Amygdala (tissue), 56 donors: ENCODE data around the gene CERS6.
A peak's percentile ranks its signal among the peaks of the same experiment; 100 is the strongest.
"Not testable (repeated sequence)": the region's sequence is repeated elsewhere in the genome, so short reads cannot be mapped to it uniquely, and the experiment has no call there.

Experiments
- DNase-seq, 56 donors: peaks; one replicate each; lab custom pipeline; 2025; lab: John Stamatoyannopoulos, UW

Gene CERS6

DNA sequence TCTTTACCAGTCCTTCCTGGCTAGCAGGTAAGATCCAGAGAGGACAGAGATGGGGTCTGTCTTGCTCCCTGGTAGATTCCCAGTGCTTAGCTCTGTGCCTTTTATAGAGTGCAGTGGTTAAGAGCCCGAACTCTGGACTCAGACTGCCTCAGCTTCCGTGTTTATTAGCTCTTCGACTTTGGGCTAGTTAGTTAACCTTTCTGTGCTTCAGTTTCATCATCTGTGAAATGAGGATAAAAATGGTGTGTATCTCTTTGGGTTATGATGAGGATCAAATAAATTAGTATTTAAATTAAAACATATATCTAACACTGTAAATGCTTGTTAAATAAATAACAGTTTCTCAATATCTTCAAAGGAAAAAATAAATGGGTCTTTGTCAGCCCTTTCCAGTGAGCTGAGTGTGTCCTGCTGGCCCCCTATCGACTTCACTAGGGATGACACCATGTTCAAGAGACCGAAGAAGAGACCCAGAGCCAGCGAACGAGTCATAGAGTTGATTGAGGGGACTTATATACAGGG, 38.2 kb downstream of the CERS6 start:
- no peak for DNase-seq

DNA sequence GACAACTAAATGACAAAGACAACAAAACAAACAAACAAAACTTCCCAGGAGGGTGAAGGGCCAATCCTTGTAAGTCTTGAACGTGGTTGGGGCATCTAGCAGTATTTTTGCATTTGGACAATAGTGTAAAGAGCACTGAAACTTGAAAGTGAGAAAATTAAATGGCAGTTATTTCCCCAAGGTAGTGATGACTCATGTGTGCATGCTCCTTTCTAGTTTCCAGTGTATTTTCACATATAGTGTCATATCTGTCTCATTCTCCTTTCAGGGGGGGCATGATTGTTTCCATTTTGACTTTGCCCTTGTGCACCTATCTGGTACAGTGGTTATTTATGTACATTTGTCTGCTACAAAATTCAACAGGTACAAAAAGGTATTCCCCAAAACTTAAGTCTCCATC, 39.5 kb downstream of the CERS6 start:
- DNase-seq, result no peak

DNA sequence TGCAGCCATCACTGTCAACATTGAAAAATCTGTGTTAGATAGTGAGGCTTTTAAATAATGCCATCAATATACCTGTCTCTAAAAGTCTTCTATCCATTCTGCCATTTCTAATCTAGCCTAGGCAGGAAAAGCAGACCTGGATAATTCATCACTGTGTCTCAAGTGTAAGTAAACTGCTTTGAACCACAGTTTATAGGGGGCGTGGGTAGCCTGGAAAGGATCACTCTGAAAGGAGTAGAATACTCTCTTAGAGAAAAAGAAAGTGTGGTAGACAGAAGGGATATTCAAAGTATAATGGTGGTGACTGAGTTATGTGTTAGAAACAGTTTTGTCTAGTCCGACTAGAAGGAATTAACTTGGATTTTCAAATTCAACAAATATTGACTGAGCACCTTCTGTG, 40.8 kb downstream of the CERS6 start:
- no peak for DNase-seq

DNA sequence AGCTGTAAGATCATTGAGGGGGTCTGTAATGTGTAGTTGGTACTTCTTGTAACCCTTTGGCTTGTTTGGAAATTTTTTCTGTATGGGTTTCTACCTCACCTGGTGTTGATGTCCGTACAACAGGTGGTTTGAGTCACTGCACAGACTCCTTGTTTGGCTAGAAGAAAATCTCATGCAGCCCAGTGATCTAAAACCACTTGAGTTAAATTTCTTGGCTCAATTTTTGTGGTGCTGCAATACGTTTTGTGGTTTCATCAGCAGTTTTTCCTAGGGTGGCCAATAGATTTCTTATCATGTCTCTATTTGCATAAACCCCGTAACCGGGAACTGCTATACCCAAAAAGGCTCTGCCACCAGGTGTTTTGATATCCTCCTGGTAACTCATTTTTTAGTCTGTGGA, 43.4 kb downstream of the CERS6 start:
- no peak for DNase-seq

DNA sequence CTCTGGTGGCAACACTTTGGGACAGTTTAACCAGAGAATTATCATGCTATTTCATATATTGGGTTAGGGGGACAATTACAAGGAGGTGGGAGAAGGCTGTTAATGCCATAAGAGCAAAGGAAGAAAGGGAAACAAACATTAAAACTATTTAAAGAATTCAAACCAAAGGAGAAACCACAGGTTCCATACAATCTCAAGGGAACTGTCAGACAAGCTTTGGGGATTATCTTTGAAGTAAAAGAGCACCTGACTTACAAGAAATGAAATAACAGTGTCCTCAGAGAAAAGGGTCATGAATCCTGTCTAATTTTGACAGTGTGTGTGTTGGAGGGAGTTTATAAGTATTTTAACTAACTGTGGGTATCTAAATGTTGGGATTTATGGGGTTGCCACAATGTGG, 44.4 kb downstream of the CERS6 start:
- no peak for DNase-seq

DNA sequence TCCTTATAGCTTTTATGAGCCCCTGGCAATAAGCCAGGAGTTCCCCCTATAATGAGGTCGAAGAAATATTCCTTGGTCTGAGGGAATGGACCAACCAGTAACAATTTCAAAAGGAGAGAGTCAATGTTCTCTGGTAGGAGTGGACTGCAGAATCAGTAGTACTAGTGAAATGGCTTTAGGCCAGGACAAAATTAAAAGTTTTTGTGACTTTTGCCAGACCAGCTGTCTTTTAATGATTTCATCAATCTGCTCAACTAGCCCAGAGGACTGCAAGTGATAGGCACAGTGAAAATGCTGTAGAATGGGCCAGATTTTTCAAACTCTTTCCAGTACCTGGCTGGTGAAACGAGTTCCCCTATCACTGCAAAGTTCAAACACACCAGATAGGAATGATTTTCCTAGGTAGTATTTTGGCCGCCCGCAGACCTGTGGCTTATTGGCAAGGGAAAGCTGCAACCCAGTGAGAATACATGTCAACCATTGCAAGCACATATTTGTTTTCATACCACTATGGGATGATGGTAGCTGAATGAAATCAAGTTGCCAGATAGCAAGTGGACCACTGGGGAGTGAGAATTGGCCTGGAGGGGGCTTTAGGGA, 45.5 kb downstream of the CERS6 start:
- no peak for DNase-seq

DNA sequence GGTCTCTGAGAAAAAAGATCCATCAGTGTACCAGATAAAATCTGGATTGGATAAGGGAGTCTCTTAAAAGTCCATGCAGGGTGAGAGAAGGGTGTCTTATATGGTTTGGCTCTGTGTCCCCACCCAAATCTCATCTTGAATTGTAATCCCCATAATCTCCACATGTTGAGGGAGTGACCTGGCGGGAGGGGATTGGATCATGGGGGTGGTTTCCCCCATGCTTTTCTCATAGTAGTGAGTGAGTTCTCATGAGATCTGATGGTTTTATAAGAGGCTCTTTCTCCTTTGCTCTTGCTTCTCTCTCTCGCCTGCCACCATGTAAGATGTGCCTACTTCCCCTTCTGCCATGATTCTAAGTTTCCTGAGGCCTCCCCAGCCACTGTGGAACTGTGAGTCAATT, 46.8 kb downstream of the CERS6 start:
- not testable (repeated sequence) for DNase-seq

DNA sequence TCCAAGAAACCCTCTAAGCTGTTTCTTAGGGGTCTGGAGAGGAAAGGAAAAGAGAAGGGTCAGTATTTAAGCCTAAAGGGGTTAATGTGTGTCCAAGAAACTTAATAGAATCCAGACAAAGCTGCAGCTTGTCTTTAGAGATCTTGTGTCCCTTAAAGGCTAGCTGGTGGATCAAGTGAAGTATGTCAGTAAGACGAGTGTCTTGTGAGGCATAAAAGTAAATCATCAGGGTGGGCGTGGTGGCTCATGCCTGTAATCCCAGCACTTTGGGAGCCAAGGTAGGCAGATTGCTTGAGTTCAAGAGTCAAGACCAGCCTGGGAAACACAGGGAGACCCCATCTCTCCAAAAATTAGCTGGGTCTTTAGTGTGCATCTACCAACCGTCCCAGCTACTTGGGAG, 47.8 kb downstream of the CERS6 start:
- no peak for DNase-seq

DNA sequence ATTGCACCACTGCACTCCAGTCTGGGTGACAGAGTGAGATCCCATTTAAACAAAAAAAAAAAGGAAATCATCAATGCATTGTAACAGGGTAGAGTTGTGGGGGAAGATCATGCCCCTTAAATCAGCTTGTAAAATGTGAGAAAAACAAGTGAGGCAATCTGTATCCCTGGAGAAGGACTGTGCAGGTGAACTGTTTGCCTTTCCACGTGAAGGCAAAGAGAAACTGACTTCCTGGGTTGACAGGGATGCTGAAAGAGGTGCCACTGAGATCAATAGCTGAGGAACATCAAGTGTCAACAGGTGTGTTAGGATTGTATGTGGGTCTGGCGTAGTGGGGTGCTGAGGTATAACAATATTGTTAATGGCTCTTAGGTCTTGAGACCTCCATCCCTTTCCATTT, 48.3 kb downstream of the CERS6 start:
- DNase-seq, result no peak

DNA sequence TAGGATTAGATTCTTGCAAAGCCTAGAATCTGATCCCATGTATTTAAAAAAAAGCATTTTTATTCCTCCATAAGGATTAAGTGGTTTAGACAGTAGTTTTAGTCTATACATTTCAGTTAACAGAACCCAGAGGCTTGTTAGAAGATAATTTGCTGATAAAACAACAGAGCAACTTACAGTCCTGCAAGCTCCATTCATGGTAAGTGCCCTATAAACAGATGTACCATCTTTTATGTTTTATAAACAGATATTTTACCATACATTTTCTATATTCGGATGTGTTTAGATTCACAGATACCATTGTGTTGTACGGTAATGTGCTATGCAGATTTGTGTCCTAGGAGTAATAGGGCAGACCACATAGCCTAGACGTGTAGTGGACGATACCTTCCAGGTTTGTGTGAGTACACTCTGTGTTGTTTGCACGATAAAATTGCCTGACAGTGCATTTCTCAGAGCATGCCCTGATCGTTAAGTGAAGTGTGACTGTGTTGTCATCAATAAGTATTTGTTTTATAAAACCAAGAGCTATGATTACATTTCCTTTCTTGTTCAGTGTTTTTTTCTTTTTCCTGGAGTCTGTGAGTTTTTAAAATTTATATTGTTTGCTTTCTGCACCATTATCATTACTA, 54.2 kb downstream of the CERS6 start:
- no peak for DNase-seq

DNA sequence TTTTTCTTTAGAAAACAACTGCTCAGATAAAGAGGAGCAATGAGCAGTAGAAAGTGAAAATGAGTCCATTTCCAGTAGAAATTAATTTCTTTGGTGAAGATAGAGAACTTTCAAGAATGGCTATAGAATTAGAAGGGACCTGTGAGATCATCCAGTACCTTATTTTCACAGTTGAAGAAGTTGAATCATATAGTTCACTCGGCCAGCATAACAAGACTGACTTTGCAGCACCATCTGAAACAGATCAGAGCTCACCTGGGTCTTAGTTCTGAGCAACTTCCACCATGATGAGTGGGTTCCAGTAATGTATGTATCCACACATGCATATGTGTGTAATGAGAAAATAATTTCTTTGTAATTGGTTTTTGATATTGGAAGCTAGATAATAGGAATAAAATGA, 58.6 kb downstream of the CERS6 start:
- DNase-seq, result no peak

DNA sequence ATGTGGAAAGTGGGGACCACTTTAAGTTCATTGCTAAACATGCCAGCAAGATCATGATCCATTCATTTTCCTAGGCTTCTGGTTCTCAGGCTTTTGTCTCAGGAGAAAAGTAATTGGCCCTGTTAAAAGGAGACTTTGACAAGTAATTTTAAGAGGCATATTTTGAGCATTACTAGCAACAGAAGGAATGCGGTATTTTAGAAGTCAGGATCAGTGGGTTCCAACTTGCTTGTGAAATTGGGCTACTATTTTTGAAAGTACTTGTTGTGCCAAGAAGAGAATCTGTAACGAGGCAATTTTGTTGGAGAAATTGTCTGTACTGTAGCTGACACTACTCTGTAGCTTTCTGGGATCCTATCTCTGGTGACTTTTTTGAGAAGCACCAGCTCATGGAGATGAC, 59.4 kb downstream of the CERS6 start:
- no peak for DNase-seq

DNA sequence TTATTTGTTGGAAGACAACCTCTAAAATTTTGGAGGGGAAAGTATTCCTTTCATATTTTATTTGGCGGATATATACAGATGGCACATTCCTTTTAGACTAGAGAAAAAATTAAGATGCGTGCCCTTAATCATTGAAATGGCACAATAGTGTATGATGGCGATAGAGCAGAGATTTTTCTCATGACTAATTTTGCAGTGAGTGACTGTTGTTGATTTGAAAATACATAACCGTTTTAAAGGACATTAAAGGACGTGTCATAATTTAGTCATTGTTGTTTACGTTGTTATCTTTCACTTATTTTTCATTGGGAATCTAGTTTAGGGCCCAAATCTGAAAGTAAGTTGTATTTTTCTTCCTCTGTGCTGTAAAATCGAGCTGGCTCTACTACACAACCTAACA, 61.7 kb downstream of the CERS6 start:
- no peak for DNase-seq

DNA sequence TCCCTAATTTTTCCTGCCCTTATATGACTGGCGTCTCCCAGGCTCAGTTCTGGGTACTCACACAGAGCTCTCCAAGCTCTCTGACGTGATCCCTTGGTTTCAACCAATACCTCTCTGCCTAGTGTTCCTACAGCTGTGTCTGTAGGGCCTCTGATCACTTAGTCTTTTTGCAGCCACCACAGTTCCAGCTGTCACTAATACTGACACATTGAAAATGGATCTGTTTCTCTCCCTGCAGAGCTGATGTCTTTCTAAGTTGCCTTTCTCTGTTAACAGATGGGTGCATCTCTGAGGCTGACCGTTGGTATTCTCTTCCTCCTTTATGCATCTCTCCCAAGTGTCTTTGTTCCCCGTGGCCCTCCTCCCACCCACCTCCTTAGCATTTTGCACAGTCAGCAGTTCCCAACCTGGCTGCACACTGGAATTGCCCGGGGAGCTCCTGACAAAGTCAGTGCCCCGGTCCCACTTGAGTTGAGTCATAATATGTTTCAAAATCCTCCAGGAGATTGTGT, 62.5 kb downstream of the CERS6 start:
- no peak for DNase-seq

DNA sequence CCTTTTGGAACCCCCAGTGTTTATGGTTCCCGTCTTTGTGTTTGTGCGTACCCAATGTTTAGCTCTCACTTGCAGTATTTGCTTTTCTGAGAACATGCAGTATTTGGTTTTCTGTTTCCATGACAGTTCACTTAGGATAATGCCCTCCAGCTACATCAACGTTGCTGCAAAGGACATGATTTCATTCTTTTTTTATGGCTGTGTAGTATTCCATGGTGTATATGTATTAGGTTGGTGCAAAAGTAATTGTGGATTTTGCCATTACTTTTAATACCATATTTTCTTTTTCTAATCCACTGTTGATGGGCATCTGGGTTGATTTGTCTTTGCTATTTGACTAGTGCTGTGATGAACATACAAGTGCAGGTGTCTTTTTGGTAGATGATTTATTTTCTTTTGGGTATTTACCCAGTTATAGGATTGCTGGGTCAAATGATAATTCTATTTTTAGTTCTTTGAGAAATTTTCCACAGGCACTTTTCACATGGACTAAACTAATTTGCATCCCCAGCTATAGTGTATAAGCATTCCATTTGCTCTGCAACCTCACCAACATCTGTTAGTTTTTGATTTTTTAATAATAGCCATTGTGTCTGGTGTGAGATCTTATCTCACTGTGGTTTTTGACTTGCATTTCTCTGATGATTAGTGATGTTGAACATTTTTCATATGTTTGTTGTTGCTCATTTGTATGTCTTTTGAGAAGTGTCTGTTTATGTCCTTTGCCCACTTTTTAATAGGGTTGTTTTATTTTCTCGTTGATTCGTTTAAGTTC, 63.6 kb downstream of the CERS6 start:
- DNase-seq, result no peak

DNA sequence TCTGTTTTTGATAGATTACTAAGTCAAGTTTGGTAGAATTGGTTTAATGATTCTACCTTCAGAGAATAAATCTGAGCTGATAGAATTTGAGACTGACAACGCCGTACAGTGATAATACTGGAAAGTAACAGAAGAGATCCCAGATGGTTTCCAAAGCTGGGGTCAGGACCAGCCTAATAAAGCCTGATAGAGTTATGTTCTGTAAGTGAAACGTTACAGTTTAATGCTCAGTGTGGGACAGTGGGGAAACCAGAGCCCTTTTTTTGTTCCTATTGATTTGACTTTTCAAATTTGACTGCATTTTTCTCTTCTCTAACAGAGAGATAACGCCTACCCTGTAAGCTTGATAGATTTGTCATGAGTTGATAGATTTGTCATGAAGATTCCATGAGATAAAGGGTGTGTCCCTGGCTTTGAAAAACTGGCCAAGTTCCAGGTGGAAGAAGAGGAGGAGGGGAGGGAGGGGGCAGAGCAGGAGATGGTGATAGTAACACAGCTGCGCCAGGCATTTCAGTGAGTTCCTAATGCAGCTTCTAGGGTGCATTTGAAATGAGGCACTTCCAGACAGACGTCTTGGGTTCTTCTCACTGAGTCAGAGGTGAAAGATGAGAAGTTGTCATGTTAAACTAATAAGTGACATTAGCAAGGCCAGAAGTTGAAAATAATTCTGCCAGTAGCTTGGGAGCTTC, 65.1 kb downstream of the CERS6 start:
- peak in 2 of 56 donors; percentile 3 to 10 for DNase-seq

DNA sequence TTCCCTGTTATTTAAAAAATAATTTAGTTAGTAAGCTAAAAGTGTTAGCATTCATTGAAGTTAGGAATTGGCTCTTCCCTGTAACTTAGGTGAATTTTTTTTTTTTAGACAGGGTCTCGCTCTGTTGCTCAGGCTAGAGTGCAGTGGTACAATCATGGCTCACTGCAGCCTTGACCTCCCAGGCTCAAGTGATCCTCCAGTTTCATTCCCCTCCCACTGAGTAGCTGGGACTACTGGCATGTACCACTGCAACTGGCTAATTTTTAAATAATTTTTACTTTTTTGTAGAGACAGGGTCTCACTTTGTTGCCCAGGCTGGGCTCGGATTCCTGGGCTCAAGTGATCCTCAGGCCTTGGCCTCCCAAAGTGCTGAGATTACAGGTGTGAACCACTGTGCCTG, 66.4 kb downstream of the CERS6 start:
- no peak for DNase-seq

DNA sequence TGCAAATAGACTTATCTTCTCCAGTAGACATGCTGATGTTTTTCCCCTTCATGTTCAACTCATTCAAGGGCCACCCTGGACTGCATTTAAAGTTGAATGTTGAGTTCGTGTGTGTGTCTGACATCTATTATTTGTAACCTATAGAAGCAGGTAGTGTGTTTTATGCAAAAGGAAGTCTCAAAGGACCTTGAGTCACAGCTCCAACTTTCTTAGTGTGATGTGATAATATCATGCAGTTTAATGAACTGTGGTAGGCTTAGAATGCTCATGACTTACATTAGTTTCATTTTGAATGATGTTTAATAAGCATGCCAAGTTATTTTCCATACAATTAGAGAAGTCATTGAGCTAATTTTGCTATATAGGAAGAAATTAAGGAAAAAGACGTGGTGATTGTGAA, 67.9 kb downstream of the CERS6 start:
- no peak for DNase-seq

DNA sequence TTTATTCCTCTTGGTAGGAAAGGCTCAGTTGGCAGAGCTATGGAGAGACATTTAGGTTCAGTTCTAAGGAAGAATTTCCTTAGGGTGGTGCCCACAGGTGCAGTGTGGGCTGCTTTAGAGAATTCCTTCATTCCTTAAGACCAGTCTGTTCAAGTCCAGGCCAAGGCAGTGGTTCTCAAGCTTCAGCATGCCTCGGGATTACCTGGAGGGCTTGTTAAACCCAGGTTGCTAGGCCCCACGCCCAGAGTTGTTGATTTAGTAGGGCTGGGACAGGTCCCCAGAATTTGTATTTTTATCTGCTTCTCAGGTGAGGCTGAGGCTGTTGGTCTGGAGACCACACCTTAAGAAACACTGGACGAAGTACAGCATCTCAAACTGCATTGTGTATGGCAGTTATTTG, 68.9 kb downstream of the CERS6 start:
- DNase-seq, result no peak

DNA sequence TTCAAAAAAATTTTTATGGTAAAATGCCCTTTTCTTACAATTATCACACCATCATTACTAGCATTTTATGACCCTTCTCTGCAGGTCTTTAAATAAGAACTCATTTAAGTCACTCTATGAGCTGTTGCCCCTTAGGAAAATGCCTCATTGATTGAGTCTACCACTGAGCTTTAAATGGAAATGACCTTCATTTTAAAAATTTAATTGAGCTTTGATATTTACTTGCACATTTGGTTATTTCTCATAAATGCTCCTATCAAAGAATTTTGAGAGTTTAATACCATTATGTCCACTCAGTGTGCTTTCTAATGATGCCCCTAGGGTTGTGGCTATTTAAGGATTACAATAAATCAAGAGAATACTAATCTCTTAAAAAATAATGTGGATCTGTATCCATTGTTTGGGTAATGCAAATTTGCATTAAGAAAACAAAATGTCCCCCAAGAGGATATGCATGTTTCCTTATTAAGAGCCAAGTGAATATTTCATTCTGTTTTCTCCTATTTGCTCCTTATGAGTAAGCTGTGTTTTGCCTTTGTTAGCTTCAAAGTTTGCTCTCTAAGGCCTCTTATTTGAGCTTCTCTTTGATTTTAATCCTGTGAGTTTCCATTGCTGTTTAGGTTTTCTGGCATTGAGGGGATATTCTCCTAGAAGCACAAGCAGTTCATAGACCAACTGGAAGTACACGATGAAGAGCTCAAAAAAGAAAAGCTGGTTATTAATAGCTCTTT, 69.8 kb downstream of the CERS6 start:
- no peak for DNase-seq
